BJ (cell line): Measurements from ENCODE around the gene COL2A1. TPM values are rescaled to one million over a fixed set of nuclear protein-coding genes. Genes with fewer than 3 reads are reported as not detected.

Experiments used
- CTCF ChIA-PET: fragments of 350-600 bp; formaldehyde crosslinking; extraction: SDS; loops from one replicate; lab custom pipeline; 2021; ENCODE audit warnings: antibody characterized with exemption, inconsistent platforms; lab: Yijun Ruan, JAX
- POLR2A ChIA-PET: fragments of 300-600 bp; sonication (Branson Sonifier 250); formaldehyde crosslinking; extraction: SDS; loops from one replicate; lab custom pipeline; 2021; ENCODE audit warnings: antibody characterized with exemption; lab: Charles Lee
- DNase-seq: peaks from one replicate; pipeline ENCODE4 v3.0.0-alpha.2; 2011; ENCODE audit warnings: low read depth
- H3K27me3 ChIP-seq: 2 replicates; pipeline ENCODE4 v1.6.0; 2011; ENCODE audit warnings: low read length; ENCODE audit not compliant: control insufficient read depth, insufficient read depth
- H3K36me3 ChIP-seq: 2 replicates; pipeline ENCODE4 v1.5.1; 2011; ENCODE audit warnings: low read length; ENCODE audit not compliant: control insufficient read depth, insufficient read depth
- H3K4me3 ChIP-seq: 2 replicates; pipeline ENCODE4 v1.5.1; 2011; ENCODE audit warnings: low read depth, mild to moderate bottlenecking, control low read depth, low read length
- CTCF ChIP-seq: IDR thresholded peaks from 2 replicates; pipeline ENCODE4 v1.5.1; 2011; ENCODE audit warnings: low read depth, mild to moderate bottlenecking, control low read depth, inconsistent platforms, low read length, moderate library complexity; ENCODE audit not compliant: insufficient read depth
- polyA plus RNA-seq: library from polyadenylated mRNA; depleted of rRNA; stranded (reverse); fragments of >200 nt; gene quantifications from 2 replicates; pipeline ENCODE4 v1.2.3, GENCODE V29; 2011

COL2A1 gene
- polyA plus RNA-seq, 1 experiment: not detected

GRCh38 chr12:48012070-48012469 is 7.8 kb upstream of the COL2A1 start:
- DNase-seq: no peak
- Histone ChIP-seq H3K4me3 (no peak overlapping the region), H3K27me3 (peaks cover 39% of the 10 kb centered on the region), H3K36me3 (no peaks in the 10 kb centered on the region)
- ChIA-PET POLR2A (interaction anchor here (0.6 kb wide), 1 partner anchor 101 kb away, joined by 6 read pairs; no protein-coding TSS in a partner anchor), CTCF (interaction anchor here (0.7 to 1.0 kb wide), 2 partner anchors 49 to 171 kb away, joined by 3 to 4 read pairs; partner anchors contain the start of genes CCDC184 and TMEM106C)
- TF ChIP-seq CTCF: no peak

GRCh38 chr12:48010366-48010970 is 6.2 kb upstream of the COL2A1 start:
- Histone ChIP-seq H3K4me3 (no peak overlapping the region), H3K27me3 (peaks cover 40% of the 10 kb centered on the region), H3K36me3 (no peaks in the 10 kb centered on the region)
- no peak for DNase-seq
- ChIA-PET CTCF (interaction anchor here (0.7 to 1.2 kb wide), 4 partner anchors 8 to 169 kb away, joined by 3 to 4 read pairs (median 3); no protein-coding TSS in a partner anchor), POLR2A (no interaction called here)
- no peak for TF ChIP-seq CTCF

- Histone ChIP-seq H3K36me3 (no peaks in the 10 kb centered on the region), H3K4me3 (no peak overlapping the region), H3K27me3 (peaks cover 44% of the 10 kb centered on the region)
- CTCF ChIA-PET: no interaction called here
- TF ChIP-seq CTCF: no peak
- no peak for DNase-seq
- POLR2A ChIA-PET: no interaction called here
These were observed 5.2 kb upstream of the COL2A1 start for GRCh38 chr12:48009471-48009870.

- no peaks in the 10 kb centered on the region for H3K36me3 ChIP-seq
- ChIA-PET POLR2A (no interaction called here), CTCF (no interaction called here)
- H3K4me3 ChIP-seq: no peak overlapping the region
- TF ChIP-seq CTCF: no peak
- H3K27me3 ChIP-seq: peaks cover 44% of the 10 kb centered on the region
- DNase-seq: no peak
These were observed 4.7 kb upstream of the COL2A1 start for GRCh38 chr12:48008950-48009349.

GRCh38 chr12:48008349-48008748 is 4.1 kb upstream of the COL2A1 start:
- CTCF ChIA-PET: no interaction called here
- no peak for TF ChIP-seq CTCF
- DNase-seq: no peak
- peaks cover 47% of the 10 kb centered on the region for H3K27me3 ChIP-seq
- no peak overlapping the region for H3K4me3 ChIP-seq
- no peaks in the 10 kb centered on the region for H3K36me3 ChIP-seq
- POLR2A ChIA-PET: no interaction called here
